IPS-20b (cell line): Measurements from ENCODE around the gene PIP4K2C.
"Not testable (repeated sequence)": the region's sequence is repeated elsewhere in the genome, so short reads cannot be mapped to it uniquely, and the experiment has no call there.

Source experiments
- H3K27ac ChIP-seq: one replicate; pipeline ENCODE4 v1.5.1; 2013; ENCODE audit warnings: low read length
- H3K27me3 ChIP-seq: 2 replicates; pipeline ENCODE4 v1.6.1; 2013; ENCODE audit warnings: mild to moderate bottlenecking, low read length, inconsistent platforms; ENCODE audit not compliant: insufficient read depth
- H3K36me3 ChIP-seq: 2 replicates; pipeline ENCODE4 v1.6.1; 2013; ENCODE audit warnings: low read depth, mild to moderate bottlenecking, inconsistent platforms, low read length, moderate library complexity; ENCODE audit not compliant: insufficient read depth
- H3K4me1 ChIP-seq: 2 replicates; pipeline ENCODE4 v1.6.1; 2013; ENCODE audit warnings: mild to moderate bottlenecking, control low read depth, inconsistent platforms, low read length, moderate library complexity; ENCODE audit not compliant: insufficient read depth
- H3K4me3 ChIP-seq: 2 replicates; pipeline ENCODE4 v1.5.1; 2013; ENCODE audit warnings: mild to moderate bottlenecking, low read length, inconsistent platforms
- H3K9ac ChIP-seq: 2 replicates; pipeline ENCODE4 v1.6.1; 2013; ENCODE audit warnings: low read depth, mild to moderate bottlenecking, inconsistent platforms, low read length, moderate library complexity
- H3K9me3 ChIP-seq: 2 replicates; pipeline ENCODE4 v1.6.1; 2013; ENCODE audit warnings: mild to moderate bottlenecking, low read depth, low read length, inconsistent platforms; ENCODE audit not compliant: insufficient read depth

The PIP4K2C gene

DNA sequence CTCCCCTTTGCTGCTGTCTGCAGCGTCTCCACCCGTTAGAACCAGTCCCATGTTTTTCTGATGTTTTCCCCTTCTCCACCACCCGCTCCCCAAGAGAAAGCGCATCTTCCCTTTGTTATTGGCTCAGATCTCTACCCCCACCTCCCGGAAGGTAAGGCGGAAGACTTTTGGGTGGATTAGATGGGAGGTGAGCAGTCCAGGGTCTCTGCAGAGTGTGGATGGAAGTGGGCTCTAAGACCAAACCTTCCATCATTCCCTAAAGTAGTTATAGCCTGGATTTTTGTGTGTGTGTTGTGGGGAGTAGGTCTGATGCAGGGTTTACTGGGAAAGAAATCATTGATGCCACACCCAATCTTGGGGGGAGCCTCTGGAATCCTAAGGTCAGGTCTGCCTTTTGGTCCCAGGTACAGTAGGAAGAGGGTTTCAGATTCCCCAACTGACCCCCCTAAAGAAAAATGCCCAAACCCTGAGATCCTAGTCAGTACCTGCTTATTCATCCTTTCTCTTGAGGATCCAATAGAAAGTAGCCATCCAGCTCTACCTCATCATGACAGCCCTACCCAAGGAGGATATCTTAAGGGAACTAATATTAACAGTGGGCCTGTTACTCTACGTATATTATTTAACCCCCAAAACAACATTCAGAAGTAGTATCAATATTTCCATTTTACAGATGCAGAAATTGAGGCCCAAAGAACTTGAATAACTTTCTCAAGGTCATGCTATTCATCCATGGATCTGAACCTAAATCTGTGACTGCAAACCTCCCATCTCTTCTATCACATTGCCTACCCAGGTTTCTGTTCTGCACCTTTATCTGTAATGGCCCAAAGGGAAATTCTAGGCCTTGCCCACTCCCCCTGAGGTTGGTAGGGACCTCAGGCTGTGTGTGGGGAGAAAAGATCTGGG is 40.1 kb upstream of the PIP4K2C start:
- no peaks in the 10 kb centered on the region for H3K9me3 ChIP-seq
- peaks cover 5% of the 10 kb centered on the region; the same call in 1 of the 2 replicates for H3K36me3 ChIP-seq
- H3K4me3 ChIP-seq = peak overlapping the region; percentile 95
- H3K27me3 ChIP-seq = peaks cover 31% of the 10 kb centered on the region
- peak overlapping the region; percentile 82; the same call in 1 of the 2 replicates for H3K9ac ChIP-seq
- peaks cover 23% of the 10 kb centered on the region for H3K4me1 ChIP-seq
- H3K27ac ChIP-seq = no peak overlapping the region

DNA sequence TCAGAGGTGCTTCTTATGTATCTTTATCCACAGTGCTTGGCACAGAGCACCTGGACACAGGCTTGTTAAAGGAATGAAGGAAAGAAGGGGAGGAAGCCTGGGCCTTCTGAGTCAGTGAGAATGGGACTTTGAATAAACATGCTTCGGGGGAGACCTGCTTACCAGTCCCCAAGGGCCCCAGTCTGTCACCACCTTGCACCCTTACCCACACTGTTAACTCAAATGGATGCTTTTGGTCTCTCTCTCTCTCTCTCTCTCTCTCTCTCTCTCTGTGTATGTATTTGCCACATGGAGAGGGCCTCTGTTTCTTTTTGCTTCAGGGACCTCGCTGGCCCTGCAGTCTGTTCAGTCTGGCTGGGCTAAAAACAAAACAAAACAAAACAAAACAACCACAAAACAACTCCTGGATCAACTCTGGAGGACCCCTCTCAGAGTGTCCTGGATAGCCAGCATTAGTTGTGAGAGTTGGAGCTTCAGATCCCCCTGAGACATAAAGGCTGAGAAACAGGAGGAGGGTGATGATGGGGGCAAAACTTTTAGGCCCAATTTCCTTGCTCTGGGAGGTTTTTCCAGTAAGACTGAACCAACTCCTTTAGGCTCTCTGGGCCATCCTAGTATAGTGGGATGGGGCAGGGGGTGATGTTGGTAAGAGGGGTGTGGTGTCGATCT is 39.2 kb upstream of the PIP4K2C start:
- Histone ChIP-seq H3K4me3 (peak overlapping the region; percentile 20; the same call in 1 of the 2 replicates), H3K4me1 (peaks cover 18% of the 10 kb centered on the region)

GRCh38 chr12:57552306-57552651 is 38.7 kb upstream of the PIP4K2C start:
- H3K27me3 ChIP-seq = peaks cover 31% of the 10 kb centered on the region
- H3K36me3 ChIP-seq = peaks cover 5% of the 10 kb centered on the region; the same call in 1 of the 2 replicates
- H3K9ac ChIP-seq = peak overlapping the region; percentile 15; the same call in 1 of the 2 replicates
- peaks cover 18% of the 10 kb centered on the region for H3K4me1 ChIP-seq
- peak overlapping the region; percentile 11; the same call in 1 of the 2 replicates for H3K4me3 ChIP-seq
- H3K27ac ChIP-seq = no peak overlapping the region
- no peaks in the 10 kb centered on the region for H3K9me3 ChIP-seq

More for the DNA sequence above, 39.2 kb upstream of the PIP4K2C start:
- Histone ChIP-seq H3K9me3 (no peaks in the 10 kb centered on the region), H3K27me3 (peaks cover 31% of the 10 kb centered on the region), H3K27ac (no peak overlapping the region), H3K9ac (no peak overlapping the region; the same call in 1 of the 2 replicates), H3K36me3 (peaks cover 5% of the 10 kb centered on the region; the same call in 1 of the 2 replicates)

- Histone ChIP-seq H3K9me3 (no peaks in the 10 kb centered on the region), H3K4me3 (no peak overlapping the region), H3K4me1 (peaks cover 18% of the 10 kb centered on the region), H3K9ac (peak overlapping the region; percentile 28; the same call in 1 of the 2 replicates), H3K36me3 (peaks cover 5% of the 10 kb centered on the region; the same call in 1 of the 2 replicates), H3K27me3 (peaks cover 25% of the 10 kb centered on the region), H3K27ac (no peak overlapping the region)
These were observed 38.1 kb upstream of the PIP4K2C start for GRCh38 chr12:57552835-57553313.

GRCh38 chr12:57553343-57554202 is 37.4 kb upstream of the PIP4K2C start:
- peaks cover 18% of the 10 kb centered on the region for H3K4me1 ChIP-seq
- peaks cover 5% of the 10 kb centered on the region; the same call in 1 of the 2 replicates for H3K36me3 ChIP-seq
- H3K9ac ChIP-seq = no peak overlapping the region; the same call in 1 of the 2 replicates
- no peak overlapping the region for H3K27ac ChIP-seq
- peaks cover 18% of the 10 kb centered on the region for H3K27me3 ChIP-seq
- H3K9me3 ChIP-seq = no peaks in the 10 kb centered on the region
- no peak overlapping the region for H3K4me3 ChIP-seq

- Histone ChIP-seq H3K4me3 (no peak overlapping the region), H3K27me3 (peaks cover 9% of the 10 kb centered on the region), H3K4me1 (peaks cover 15% of the 10 kb centered on the region), H3K27ac (no peak overlapping the region), H3K36me3 (peaks cover 5% of the 10 kb centered on the region; the same call in 1 of the 2 replicates), H3K9ac (no peak overlapping the region), H3K9me3 (no peaks in the 10 kb centered on the region)
These were observed 36.5 kb upstream of the PIP4K2C start for GRCh38 chr12:57554453-57554852.

DNA sequence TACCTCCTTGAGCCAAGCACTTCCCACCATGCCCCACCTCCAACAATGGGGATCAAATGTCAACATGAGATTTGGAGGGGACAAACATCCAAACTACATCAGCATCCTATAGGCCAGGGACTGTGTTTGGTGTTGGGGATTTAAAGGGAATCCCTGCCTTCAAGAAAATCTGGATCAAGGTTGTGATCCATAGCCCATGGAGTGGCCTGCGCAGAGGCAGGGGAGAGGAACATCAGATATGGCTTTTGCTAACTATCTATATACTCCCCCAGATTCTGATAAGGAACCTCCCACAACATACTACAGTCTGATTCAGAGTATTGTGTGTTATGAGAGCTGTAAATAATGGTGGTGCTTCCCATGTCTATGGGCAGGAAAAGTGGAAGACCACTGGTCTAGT is 36.1 kb upstream of the PIP4K2C start:
- peaks cover 13% of the 10 kb centered on the region for H3K4me1 ChIP-seq
- peaks cover 7% of the 10 kb centered on the region; the same call in 1 of the 2 replicates for H3K27me3 ChIP-seq
- no peaks in the 10 kb centered on the region for H3K9me3 ChIP-seq
- H3K27ac ChIP-seq = no peak overlapping the region
- H3K4me3 ChIP-seq = no peak overlapping the region
- H3K36me3 ChIP-seq = peaks cover 5% of the 10 kb centered on the region; the same call in 1 of the 2 replicates
- H3K9ac ChIP-seq = no peak overlapping the region

GRCh38 chr12:57558864-57559263 is 32.1 kb upstream of the PIP4K2C start:
- Histone ChIP-seq H3K4me3 (no peak overlapping the region), H3K27ac (no peak overlapping the region), H3K4me1 (no peaks in the 10 kb centered on the region), H3K9me3 (no peaks in the 10 kb centered on the region), H3K36me3 (peaks cover 10% of the 10 kb centered on the region), H3K27me3 (no peaks in the 10 kb centered on the region), H3K9ac (no peak overlapping the region)

- no peaks in the 10 kb centered on the region for H3K9me3 ChIP-seq
- H3K27me3 ChIP-seq = no peaks in the 10 kb centered on the region
These were observed 30.5 kb upstream of the PIP4K2C start for GRCh38 chr12:57560516-57560915.

GRCh38 chr12:57561117-57561516 is 29.9 kb upstream of the PIP4K2C start:
- not testable (repeated sequence) for H3K4me3 ChIP-seq, H3K27me3 ChIP-seq, H3K27ac ChIP-seq, H3K9ac ChIP-seq, H3K9me3 ChIP-seq, H3K4me1 ChIP-seq
- H3K36me3 ChIP-seq = peaks cover 23% of the 10 kb centered on the region

More at GRCh38 chr12:57560516-57560915, 30.5 kb upstream of the PIP4K2C start:
- no peak overlapping the region for H3K27ac ChIP-seq
- H3K4me3 ChIP-seq = no peak overlapping the region
- peaks cover 23% of the 10 kb centered on the region for H3K36me3 ChIP-seq
- no peak overlapping the region for H3K9ac ChIP-seq
- H3K4me1 ChIP-seq = no peaks in the 10 kb centered on the region

GRCh38 chr12:57563358-57563757 is 27.6 kb upstream of the PIP4K2C start:
- Histone ChIP-seq H3K36me3 (peaks cover 28% of the 10 kb centered on the region), H3K4me1 (no peaks in the 10 kb centered on the region), H3K27me3 (no peaks in the 10 kb centered on the region), H3K27ac (no peak overlapping the region), H3K9me3 (no peaks in the 10 kb centered on the region), H3K4me3 (no peak overlapping the region), H3K9ac (no peak overlapping the region)
